ENCODE measurements around the gene IGFBPL1.

IGFBPL1 gene

DNA sequence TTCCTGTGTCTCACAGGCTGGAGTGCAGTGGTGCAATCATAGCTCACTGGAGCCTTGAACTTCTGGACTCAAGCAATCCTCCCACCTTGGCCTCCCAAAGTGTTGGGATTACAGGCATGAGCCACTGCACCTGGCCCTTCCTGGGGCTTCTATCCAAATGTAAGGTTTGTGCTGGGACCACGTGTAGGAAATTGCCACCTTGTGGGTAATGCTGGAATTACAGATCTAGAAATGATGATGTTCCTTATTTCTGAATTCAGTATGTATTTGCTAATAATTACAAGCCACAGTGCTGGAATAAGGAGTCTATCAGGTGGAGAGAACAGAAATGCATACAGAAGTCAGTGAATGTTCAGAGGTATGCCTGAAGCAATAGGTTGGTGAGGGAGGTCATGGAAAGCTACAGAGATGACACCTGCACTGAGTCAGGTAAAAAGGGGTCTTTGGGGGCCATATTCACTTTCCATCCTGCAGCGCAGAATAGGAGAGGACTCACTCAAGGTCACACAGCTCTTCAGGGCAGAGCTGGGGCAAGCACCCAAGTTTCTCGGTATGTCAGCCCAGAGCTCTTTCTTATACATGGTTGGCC, 8.8 kb upstream of the IGFBPL1 start:
- no peak for DNase-seq (ENCODE audit: extremely low read depth in 1 of 2, low read depth in 1 of 2)

DNA sequence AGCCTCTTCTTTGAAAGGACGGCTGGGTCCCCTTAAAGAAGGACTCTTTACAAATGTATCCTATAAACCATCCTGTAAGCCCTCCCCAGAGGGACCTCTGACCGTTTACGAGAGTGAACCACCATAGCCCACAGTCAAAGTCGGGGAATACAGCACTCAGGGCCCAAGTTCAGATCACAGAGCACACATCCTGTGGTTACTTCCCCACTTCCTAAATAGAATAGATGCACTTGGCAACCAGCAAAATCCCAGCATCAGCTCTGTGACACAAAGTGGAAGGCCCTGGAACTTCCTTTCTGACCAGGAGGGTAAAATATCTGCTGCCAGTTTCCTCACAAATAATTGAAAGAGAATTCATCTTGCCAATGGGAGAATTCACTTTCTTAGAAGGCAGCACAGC, 6.9 kb upstream of the IGFBPL1 start:
- no peak for DNase-seq (ENCODE audit: extremely low read depth in 1 of 2, low read depth in 1 of 2)

DNA sequence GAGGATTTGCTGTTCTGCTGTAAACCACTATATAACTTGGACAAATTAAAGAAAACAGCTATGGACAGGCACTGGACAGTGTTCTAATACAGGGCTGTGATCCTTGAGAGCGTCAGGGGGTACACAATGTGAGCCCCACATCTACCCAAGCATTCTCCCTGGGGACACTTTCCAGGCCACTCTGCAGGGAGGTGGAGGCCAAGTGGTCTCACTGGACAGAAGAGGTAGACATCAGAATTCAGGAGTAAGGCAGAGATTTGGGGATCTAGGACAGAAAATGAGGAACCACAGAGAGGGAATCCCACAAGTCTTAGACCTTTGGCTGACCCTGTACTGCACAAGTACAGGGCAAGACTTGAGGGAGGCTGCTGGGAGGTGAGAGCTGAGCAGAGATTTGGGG, 3.8 kb upstream of the IGFBPL1 start:
- no peak for DNase-seq (ENCODE audit: extremely low read depth in 1 of 2, low read depth in 1 of 2)

DNA sequence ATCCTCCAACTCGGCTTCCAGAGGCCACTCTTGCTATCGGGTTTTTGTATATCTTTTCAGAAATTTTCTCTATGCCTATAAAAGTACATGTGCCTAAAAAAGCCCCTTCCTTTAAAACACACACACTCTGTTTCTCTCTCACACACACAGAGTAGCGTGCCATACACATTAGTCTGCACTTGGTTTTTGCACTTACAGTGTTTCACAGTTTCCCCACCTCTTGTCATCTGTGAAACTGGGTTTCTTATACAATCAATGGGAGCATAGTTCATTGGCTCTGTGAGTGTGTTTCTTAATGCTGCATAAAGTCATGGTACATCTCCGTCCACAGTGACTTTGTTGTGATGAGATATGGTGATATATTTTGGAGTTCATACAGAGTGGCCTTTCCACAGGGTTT, 664 bp upstream of the IGFBPL1 start:
- no peak for DNase-seq (ENCODE audit: extremely low read depth in 1 of 2, low read depth in 1 of 2)

DNA sequence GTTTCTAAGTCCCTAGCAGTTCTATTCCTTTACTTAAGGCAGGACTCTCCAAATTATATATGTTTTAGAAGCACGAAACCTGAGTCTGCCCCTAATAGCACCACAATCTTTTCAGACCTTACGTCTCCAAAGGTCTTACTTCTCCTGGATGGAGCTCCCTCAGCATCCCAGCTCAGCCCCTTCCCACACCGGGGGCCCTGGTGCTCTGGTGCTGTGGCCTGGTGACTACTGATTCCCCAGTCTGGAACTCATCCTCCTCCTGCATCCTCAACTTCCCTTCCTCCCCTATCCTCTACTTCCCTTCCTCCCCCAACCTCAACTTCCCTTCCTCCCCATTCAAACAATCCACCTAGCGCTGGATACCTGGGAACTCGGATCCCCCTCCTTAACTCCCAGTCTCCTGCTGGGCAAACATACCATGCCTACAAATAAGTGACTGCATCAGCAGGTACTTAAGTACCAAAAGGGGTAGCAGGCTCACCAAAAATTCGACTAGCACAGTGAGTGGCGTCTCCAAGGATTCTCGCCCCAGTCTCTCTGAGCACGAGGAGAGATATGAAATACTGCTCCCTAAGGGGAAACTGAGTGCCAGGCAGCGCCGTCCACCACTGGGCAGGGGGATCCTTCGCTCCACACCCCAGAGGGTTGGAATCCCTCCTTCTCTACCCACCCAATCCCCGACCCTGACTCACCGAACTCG, 831 bp downstream of the IGFBPL1 start:
- DNase-seq (ENCODE audit: extremely low read depth in 1 of 2, low read depth in 1 of 2) = no peak

DNA sequence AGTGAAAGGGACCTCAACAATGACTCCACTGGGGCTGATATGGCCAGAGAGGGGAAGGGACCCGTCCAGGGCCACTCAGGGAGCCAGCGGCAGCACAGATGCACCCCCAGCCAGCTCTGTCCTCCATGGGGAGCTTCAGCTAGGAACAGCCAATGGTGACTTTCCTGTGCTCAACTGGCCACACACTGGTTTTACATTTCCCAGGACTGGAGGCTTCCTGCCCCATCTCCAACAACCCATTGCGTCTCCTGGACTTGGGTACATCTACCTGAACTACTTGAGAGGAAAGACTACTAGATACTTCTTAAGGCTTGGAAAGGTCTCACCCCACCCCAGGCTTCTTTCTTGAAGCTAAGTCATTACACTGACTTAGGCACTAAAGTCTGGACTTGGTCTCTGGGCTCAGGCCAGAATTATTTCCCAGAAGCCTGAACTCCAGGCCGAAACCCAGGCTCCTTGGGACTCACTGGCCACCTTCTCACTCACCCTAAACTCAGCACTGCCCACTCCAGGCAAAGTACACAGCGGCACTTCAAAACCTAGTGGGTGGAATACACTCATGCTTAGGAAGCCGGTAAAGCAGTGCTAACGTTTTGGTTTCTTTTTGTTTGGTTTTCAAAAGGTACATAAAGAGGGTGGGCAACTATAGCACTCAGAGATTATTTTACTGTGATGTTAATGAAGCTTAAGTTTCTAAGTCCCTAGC, 1.5 kb downstream of the IGFBPL1 start:
- DNase-seq (ENCODE audit: extremely low read depth in 1 of 2, low read depth in 1 of 2) = no peak

DNA sequence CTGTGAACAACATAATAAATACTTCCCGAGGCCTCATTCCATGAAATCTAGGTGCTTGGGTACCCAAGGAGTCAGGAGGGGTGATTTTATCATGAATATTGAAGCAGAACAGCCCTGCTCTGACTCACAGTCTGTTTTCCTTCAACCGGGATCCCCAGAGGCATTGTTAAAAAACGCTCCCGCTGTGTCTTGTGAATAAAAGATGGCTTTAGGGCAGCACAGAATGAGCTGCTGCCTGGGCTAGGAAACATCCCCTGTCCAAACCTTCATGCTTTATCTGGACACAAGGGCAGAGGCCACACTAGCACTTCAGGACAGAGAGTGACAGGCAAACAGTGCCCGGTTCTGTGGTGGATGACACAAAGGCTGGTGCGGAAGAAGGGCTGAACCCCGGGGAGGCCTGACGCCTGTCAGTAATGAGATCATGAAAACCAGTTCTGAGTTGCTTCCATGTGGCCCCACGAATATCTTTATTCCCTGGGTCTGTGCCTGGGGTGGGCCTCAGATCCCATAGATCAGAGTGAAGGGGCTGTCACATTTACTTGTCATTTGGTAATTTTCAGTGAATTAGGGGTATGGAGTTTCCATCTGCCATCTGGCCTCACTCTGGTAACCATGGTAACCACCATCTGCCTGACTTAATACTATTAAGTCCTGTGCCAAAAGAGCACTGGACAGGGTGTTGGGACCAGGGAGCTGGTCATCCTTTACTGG, 2.6 kb downstream of the IGFBPL1 start:
- DNase-seq (ENCODE audit: extremely low read depth in 1 of 2, low read depth in 1 of 2) = no peak

DNA sequence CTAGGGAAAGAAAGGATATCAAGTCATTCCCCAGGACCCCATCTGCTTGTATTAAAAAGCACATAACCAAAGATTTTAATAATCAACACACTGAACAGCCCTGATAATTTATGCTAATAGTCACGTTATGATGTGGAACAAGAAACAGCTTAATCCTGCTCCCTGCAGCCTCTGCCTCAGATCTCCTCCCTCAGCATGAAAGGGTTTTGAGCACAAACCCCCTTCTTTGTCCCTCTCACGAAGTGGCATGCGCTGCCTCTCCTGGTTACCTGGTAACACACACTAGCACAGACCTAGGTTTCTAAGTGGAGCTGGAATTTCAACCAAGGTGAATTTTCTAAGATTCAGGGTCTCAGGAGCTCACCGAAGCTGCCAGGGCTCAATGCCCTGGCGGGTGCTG, 5.1 kb downstream of the IGFBPL1 start:
- DNase-seq (ENCODE audit: extremely low read depth in 1 of 2, low read depth in 1 of 2) = no peak

DNA sequence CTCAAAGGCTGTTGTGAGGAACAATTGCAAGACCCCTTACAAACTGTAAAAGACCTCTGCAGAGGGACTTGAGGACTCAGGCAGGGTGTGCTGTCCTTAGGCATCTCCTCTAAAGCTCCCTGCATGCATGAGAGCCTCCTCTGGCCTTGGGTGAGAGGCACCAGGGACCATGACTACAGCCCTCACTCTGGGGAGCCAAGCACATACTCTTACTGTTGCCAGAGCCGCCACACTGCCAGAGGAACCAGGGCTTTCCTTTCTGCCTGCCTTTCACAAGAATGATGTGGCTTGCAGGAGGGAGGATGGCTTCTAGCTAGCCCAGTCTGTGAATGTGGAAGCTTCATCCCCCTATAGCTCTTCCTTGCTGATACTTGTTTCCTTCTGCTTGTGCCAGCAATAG, 5.9 kb downstream of the IGFBPL1 start:
- no peak for DNase-seq (ENCODE audit: extremely low read depth in 1 of 2, low read depth in 1 of 2)

DNA sequence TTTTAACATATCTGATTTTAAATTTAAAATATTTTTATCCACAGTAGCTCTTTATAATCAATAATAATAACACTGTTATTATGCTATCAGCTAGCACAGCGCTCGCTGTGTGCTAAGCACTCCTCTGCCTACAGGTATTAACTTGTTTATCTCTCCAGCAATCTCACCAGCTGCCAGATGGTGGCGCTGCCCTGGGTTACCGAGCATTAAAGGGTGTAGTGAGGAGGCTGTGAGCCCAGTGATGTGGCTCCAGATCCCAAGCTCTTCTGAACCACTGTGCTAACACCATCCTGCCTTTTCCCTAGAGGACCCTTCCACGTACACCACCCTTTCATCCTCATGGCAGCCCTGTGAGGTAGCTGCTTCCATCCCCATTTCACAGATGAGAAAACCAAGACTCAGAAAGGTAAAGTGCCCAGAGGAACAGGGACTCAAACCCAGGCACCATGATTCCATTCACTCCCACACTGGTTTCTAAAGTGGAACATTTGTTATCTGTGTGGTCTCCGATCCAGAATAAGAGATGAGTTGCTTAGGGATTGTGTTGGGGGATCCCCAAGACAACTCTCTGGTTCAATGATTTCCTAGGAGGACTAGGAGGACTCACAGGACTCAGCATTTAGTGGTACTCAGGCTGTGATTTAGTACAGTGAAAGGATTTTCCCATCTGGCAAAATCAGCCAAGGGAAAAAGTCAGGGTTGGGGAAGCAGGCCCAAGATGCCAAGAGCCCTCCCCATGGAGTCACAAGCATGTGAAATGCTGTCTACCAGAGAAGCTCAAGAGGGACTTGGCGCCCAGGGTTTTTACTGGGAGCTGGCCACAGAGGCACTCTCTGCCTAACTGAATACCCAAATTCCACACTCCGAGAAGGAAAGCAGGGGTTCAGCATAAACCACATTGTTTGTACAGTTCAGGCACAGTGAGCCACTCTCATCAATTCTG, 7.0 kb downstream of the IGFBPL1 start:
- DNase-seq (ENCODE audit: extremely low read depth in 1 of 2, low read depth in 1 of 2) = no peak

DNA sequence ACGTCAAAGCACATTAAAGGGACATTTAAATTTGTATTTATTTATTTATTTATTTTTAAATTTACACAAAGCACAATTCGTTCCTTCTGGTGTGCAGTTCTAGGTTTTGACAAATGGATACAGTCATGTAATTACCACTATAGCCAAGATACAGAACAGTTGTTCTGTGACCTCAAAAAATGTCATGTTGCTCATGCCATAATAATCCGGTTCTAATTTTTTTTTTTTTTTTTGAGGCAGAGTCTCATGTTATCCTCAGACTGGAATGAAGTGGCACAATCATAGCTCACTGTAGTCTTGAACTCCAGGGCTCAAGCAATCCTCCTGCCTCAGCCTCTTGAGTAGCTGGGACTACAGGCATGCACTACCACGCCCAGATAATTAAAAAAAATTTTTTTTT, 7.8 kb downstream of the IGFBPL1 start:
- DNase-seq (ENCODE audit: extremely low read depth in 1 of 2, low read depth in 1 of 2) = no peak

DNA sequence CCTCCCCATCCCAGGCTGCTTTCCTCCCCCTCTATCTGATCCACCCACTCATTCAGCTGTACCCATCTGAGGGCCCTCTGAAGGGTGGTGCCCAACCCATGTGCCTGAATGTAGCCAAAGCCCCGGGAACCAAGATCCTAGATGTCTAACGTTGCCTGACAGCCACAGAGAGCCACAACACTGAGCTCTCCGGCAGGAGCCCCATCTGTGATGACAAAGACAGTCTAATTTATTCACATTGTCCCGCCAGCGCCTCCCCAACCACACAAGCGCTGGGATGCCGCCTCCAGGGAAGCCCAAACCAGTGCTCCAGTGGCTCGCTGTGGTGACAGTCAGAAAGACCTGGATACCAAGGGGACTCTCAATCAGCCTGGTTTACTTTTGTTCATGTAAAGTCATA, 8.4 kb downstream of the IGFBPL1 start:
- no peak for DNase-seq (ENCODE audit: extremely low read depth in 1 of 2, low read depth in 1 of 2)

DNA sequence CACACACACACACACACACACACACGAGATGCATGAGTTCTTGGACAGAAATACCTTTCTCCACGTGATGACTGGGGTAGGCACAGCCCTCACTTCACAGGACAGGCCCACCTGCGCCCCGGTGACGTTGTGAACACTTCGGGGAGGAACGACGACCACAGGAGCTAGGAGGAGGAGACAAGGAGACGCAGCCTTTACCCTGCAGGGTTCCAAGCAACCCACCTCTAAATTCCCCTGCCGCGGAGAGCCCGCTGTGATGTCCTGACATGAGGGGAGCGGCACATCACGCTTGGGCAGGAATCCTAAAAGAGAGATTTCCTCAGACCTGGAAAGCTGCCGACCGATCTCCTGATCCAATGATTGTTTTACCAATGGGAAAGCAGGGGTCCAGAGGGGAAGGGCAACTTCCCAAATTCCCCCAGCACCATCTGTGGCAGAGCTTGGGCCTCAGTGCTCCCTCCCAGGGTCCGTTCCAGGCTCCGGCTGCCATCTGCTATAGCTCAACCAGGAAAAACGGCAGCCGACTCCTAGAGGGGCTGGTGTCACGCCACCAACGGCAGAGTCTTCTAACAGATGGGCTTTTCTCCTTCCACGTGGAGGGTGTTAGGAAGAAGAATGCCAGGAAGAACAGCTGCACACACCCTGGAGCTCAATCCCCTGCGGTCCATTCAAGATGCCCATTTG, 10.1 kb downstream of the IGFBPL1 start:
- DNase-seq (ENCODE audit: extremely low read depth in 1 of 2, low read depth in 1 of 2) = no peak

DNA sequence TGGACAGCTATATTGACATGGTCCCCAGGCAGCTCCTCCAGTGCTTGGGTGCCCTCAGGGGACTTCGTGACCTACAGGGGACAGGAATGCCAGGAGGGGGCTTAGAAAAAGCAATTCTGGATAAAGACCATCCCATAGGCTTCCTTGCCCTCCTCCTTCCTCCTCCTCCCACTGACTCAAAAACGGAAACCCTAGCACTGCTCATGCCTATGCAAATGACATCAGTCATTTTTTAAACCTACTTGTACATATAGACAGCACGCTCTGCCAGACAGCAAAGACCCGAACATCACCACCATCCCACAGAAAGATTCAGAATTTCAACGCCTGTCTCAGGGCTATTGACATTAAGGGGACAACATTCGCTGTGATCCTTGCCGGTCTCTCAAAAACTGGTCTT, 11.0 kb downstream of the IGFBPL1 start:
- DNase-seq (ENCODE audit: extremely low read depth in 1 of 2, low read depth in 1 of 2) = no peak

DNA sequence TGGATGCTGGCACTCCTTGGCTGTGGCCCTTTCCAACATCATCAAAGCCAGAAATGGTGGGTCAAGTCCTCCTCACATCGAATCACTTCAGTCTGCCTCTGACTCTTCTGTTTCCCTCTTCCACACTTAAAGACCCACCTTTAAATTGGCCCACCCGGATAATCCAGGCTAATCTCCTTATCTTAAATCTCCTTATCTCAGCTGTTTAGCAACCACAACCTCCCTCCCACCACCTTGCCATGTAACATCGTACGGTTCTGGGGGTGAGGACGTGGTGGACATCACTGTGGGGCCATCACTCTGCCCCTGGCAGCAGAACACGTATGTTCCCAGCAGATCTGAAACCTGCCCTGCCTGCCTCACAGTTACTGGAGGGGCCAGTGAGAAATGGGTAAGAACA, 11.5 kb downstream of the IGFBPL1 start:
- DNase-seq (ENCODE audit: extremely low read depth in 1 of 2, low read depth in 1 of 2) = no peak

DNA sequence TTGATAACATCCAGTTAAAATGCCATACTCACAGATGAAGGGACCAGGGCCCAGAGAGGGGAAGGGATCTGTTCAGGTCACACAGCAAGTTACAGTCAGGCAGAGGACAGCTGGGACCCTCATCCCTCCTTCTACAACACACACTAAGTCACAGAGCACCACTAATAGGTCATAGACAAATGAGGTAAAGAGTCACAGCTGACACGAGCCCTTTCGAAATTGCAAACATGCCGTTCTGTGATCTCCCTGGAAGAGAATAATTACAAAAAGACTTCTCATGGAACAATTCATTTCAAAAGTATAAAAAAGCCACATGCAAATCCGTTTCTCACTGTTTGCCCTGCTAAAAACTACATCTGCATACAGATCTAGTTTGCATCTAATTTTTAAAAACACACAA, 15.5 kb downstream of the IGFBPL1 start:
- no peak for DNase-seq (ENCODE audit: extremely low read depth in 1 of 2, low read depth in 1 of 2)

DNA sequence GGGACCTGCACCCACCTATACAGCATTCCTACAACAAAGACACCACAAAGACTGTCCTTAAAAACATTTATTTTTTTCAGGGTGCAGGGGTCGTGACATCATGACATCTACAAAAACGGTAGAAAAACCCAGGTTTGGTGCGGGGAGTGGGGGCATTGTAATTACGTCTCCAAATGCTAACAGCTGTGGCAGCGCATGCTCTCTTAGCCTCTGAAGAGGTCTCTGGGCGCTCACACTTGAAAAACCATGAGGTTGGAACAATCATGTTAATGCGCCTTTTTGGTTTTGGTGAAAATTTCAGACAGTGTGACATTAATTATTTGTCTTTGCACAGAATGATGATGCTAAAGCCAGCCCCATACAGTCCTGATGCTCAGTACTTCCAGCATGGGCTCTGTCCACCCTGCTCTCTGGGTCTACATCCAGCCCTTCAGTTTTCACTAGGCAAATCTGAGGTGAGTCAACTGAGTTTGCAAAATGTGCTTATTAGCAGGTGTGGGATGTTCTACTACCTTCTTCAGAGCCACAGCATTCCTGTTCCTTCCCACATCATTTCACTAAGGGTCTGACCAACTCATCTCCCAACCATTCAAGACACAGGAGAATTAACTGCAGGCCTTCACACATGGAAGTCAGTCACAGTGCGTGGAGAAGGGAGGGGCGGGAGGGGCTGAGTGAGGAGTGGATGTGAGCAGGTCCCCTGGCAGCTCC, 17.6 kb downstream of the IGFBPL1 start:
- DNase-seq (ENCODE audit: extremely low read depth in 1 of 2, low read depth in 1 of 2) = no peak

DNA sequence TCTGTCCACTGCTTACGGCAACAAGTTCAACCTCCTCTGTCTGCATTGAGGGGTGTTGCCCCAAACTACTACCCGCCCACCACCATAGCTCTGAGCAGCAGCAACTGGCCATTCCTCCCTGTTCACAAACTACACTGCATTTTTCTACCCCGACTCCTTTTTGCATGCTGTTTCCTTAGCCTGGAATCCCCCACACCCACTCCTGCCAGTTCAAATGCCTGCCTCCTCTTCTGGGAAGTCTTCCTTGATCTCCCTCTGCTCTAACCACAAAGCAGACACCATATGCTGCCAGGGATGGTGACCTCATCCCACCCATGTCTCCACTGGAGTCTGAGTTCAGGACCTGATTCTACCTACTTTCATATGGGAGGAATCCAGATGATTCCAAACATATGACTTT, 18.5 kb downstream of the IGFBPL1 start:
- no peak for DNase-seq (ENCODE audit: extremely low read depth in 1 of 2, low read depth in 1 of 2)

DNA sequence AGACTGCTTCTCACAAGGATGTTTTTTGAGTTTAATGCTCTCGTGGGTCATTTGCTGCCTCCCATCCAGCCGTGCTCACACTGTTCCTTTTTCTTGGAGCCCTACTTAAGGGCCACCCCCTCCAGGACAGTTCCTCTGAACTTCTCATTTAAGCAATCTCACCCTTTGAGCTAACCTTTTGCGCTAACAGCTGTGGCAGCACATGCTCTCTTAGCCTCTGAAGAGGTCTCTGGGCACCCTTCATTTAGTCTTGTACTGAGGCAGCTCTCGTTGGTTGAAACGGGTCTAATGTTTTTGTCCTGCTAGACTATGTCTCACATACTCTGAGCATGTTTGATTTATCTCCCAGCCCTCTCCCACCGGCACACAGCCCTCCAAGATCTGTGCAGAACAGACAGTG, 19.9 kb downstream of the IGFBPL1 start:
- DNase-seq (ENCODE audit: extremely low read depth in 1 of 2, low read depth in 1 of 2) = no peak

DNA sequence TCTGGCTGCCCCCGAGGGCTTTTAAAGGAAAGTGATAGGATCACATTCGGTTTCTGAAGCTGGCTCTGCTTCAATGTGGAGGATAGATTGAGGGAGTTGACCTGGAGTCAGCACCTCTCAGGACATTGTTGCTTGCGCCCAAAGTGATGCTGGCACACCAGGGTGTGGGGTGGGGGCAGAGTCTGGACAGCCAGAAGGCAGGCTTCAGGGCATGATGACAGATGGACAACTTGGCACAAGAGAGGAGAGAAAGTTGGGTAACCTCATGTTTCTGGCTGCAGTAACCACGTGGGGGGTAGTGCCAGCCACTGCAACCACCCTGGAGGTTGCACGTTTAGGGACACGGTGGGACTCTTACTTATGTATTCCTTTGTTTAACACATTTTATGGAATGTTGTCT, 22.3 kb downstream of the IGFBPL1 start:
- no peak for DNase-seq (ENCODE audit: extremely low read depth in 1 of 2, low read depth in 1 of 2)
